ENCODE measurements around the gene CCIN.

The CCIN gene

DNA sequence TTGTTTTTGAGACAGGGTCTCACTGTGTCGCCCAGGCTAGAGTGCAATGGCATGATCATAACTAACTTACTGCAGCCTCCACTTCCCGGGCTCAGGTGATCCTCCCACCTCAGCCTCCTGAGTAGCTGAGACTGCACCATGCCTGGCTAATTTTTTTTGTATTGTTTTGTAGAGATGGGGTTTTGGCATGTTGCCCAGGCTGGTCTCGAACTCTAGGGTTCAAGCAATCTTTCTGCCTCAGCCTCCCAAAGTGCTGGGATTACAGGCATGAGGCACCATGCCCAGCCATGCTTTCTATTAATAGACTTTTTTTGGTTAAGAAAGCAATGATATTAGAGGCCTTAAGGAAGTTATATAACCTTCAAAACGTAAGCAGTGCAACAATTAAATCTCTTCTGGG is 44.8 kb downstream of the CCIN start:
- no peak for DNase-seq (ENCODE audit: low read depth, low spot score)
- H3K4me3 ChIP-seq (ENCODE audit: low read length): no peak overlapping the region

DNA sequence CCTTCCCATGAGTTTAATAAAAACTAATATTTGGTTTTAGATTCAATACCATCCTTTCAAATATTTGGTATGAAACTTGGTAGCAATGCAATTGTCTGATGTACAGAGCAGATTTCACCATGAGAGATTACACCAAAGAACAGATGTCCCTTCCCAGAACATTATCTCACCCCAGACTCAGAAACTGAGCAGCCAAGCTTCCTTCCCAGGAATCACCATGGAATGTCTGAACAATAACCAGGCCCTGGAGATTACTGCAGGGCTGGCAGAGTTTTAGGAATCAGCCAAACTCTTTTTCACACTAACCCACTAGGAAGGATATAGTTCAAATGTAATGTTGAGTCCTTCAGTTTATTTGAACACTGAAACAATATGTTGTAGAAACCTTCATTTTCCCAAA is 45.4 kb downstream of the CCIN start:
- H3K4me3 ChIP-seq (ENCODE audit: low read length): no peak overlapping the region
- DNase-seq (ENCODE audit: low read depth, low spot score): no peak

DNA sequence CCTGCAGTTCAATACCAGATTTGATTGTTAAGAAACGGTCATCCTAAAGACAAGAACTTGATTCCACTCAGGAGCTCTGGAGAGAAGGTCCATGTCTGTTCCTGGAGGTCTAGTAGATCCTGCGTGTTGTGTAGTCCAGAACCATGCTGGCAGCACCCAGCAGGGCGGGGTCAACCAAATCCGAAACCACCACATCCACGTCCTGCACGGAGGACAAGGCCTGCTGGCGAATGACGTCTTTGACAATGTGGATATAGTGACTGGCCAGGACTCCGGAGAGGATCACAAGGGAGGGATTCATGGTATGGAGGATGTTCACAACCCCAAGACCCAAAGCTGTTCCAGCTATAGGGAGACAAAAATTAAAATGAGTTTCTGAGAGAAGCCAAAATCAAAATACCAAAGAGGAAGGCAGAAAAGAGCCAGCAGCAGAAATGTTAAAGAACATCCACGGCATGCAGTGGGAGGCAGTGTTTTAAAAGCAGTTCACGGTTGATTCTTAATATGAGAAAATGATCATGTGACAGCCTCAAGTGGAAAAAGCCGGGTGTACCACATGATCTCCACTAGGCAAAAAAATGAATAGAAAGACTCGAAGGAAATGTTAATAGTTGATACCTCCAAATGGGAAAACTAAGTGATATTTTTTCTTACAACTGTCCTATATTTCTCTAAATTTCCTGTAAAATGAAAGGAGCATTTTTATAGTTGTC is 48.2 kb downstream of the CCIN start:
- no peak for DNase-seq (ENCODE audit: low read depth, low spot score)

GRCh38 chr9:36218011-36218410 is 48.8 kb downstream of the CCIN start:
- no peak overlapping the region for H3K4me3 ChIP-seq (ENCODE audit: low read length)
- no peak for DNase-seq (ENCODE audit: low read depth, low spot score)

More for the DNA sequence above, 48.2 kb downstream of the CCIN start:
- no peak overlapping the region for H3K4me3 ChIP-seq (ENCODE audit: low read length)

- no peak overlapping the region for H3K4me3 ChIP-seq (ENCODE audit: low read length)
- DNase-seq (ENCODE audit: low read depth, low spot score): no peak
Observed at GRCh38 chr9:36218411-36218901, 49.3 kb downstream of the CCIN start.

Data from Jurkat, Clone E6-1 (cell line).